NCI-H524 treated with DMSO at 0.1 percent for 48 hours (cell line): ENCODE results near the gene PIGH.
A peak's percentile ranks its signal among the peaks of the same experiment; 100 is the strongest.

Experiments
- DNase-seq: peaks from one replicate; lab custom pipeline; 2025; lab: John Stamatoyannopoulos, UW

PIGH gene

GRCh38 chr14:67574806-67575205 is 25.3 kb downstream of the PIGH start:
- DNase-seq: no peak

DNA sequence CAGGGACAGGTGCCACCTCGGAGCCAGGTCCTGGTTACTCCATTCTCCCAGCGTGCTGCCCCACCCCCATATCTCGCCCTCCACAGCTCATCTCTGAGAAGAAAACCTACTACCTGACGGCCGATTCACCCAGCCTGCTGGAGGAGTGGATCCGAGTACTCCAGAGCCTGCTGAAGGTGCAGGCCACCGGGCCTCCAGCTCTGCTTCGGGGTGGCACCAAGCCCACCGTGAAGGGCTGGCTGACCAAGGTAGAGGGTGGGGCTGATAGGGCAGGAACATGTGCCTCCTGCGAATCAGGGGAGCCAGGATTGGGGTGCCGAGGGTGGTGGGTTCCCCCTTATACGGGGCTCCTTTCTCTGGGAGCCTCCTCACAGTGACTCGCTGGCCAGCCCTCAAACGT is 25.9 kb downstream of the PIGH start:
- no peak for DNase-seq

DNA sequence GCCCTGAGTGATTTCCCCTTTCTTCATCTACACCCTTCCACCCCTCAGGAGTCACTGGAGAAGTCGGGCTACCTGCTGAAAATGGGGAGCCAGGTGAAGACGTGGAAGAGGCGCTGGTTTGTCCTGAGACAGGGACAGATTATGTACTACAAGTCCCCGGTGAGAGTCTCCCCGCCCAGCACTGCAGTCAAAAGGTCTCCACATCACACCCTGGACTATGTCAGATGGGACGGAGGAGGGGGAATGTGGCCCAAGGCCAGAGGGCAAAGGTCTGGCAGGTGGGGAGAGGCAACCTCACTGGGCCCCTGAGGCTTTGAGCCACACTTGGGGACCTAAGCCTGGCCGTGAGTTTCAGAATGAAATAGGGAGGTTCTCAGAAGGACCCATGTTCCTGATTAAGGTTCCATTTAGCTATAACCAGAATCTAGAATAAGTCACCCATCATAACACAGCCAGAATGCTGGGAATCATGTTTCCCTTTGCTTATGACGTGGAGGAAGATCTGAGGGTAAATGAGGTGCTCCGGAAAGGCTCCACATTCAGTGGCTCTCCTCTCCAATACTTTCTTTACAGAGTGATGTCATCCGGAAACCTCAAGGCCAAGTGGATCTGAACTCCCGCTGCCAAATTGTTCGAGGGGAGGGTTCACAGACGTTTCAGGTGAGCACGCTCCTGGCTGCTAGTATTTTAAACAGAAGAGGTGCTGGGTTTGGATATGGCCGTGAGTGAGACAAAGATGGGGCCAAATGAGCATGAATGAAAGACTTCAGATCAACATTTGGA is 26.6 kb downstream of the PIGH start:
- DNase-seq: no peak

DNA sequence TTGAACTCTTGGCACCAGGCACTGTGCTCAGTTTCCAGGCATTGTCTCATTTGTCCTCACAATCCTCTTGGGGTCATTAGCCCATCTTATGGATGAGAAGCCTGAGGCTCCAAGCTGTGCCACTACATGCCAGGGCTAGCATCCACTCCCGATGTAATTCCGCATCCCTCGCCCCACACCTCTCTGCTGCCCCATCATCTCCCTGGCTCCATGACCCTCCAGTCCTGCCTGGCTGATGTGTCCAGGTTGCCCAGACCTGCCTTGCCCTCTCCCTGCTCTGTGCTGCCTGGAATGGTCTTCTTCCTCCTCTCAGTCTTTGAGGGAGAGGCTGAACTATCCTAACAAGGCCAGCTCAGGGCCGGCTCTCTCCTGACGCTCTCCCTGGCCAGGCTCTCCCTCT is 27.5 kb downstream of the PIGH start:
- DNase-seq: no peak

DNA sequence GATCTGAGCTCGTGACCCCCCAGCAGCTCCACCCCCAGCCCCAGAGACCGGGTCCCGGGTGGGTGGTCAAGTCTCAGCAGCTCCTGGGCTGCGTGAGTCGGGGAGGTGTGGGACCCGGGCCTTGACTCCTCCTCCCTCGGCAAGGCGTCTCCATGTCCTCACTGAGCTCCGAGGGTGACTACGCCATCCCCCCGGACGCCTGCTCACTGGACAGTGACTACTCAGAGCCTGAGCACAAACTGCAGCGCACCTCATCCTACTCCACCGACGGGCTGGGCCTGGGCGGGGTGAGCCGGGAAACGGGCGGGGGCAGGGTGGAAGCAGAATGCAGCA is 28.1 kb downstream of the PIGH start:
- no peak for DNase-seq

- DNase-seq: no peak
Observed at GRCh38 chr14:67571275-67571990, 28.6 kb downstream of the PIGH start.

DNA sequence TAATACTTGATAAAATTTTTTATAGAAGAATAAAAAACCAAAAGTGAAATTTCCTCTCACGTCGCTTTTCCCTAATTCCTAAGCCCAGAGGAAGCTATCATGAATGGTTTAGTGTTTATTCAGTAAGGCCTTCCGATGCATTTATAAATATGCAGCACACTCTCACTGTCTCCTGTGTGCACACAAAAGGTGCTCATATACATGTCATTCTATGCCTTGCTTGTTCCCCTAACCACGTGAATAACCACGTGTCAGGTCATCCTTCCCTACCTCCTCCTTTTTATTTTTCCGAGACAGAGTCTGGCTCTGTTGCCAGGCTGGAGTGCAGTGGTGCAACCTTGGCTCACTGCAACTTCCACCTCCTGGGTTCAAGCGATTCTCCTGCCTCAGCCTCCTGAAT is 29.6 kb downstream of the PIGH start:
- no peak for DNase-seq

- peak; percentile 69 for DNase-seq
Observed at GRCh38 chr14:67569651-67570290, 30.3 kb downstream of the PIGH start.

DNA sequence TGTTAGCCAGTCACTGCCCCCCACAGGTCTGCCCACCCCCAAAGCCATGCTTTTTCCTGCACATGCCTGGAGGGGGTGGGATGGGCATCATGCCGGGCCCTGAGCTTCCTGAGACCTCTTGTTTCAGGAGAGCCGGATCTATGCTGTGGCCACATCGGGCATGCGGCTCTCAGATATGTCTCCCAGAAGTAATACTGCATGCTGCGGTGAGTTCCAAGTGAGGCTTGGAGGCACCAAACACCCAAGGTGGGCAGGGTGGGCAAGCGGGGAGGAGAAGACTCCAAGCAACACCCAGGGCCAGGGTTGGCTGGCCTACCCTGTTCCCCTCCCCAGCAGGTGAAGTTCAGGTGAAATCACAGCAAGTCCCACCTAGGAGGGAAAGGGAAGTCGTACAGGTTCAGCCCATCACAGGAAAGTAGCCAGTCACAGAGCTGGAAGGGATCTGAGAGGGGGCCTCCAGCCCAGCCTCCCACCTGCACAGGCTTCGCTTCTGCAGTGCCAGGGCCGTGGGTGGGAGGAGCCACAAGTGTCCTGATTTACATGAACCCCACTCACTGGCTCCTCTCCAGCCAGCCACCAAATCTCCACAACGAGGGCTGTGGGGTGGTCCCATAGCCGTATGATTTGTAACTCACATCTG is 30.9 kb downstream of the PIGH start:
- DNase-seq: peak; percentile 69

GRCh38 chr14:67567654-67568053 is 32.4 kb downstream of the PIGH start:
- DNase-seq: no peak

- peak; percentile 69 for DNase-seq
Observed at GRCh38 chr14:67566908-67567307, 33.2 kb downstream of the PIGH start.

DNA sequence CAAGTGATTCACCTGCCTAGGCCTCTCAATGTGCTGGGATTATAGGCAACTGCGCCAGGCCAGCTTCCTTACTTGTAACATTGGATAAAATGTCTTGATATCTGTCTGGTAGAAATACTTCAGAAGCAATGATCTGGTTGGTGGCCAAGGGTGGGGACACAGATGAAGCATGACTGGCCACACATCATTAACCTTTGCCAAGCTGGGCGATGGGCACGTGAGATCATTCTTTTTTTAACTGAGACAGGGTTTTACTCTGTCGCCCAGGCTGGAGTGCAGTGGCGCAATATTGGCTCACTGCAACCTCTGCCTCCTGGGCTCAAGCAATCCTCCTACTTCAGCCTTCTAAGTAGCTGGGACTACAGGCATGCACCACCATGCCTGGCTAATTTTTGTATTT is 35.8 kb downstream of the PIGH start:
- no peak for DNase-seq

GRCh38 chr14:67562776-67563150 is 37.3 kb downstream of the PIGH start:
- no peak for DNase-seq

GRCh38 chr14:67562025-67562775 is 37.9 kb downstream of the PIGH start:
- no peak for DNase-seq

DNA sequence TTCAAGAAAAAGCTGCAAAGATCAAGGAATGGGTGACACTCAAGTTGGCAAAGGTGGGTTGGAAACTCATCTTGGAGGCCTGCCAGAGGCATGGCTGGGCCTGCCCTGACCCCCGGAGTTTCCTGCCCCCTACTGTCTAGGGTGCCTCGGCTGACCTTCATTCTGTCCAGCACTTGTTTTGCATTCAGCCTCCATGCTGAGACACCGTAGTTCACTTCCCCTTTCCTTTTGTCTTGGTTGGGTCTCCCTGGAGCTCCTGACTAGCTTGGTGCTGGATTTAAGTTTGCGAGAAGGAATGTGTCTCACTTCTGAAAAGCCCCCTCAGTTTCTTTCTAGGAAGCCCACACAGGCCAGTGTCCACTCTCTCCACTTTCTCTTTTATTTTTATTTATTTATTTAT is 40.4 kb downstream of the PIGH start:
- DNase-seq: no peak

GRCh38 chr14:67557656-67558055 is 42.4 kb downstream of the PIGH start:
- no peak for DNase-seq

GRCh38 chr14:67557118-67557517 is 43.0 kb downstream of the PIGH start:
- no peak for DNase-seq

GRCh38 chr14:67556671-67557070 is 43.4 kb downstream of the PIGH start:
- no peak for DNase-seq

DNA sequence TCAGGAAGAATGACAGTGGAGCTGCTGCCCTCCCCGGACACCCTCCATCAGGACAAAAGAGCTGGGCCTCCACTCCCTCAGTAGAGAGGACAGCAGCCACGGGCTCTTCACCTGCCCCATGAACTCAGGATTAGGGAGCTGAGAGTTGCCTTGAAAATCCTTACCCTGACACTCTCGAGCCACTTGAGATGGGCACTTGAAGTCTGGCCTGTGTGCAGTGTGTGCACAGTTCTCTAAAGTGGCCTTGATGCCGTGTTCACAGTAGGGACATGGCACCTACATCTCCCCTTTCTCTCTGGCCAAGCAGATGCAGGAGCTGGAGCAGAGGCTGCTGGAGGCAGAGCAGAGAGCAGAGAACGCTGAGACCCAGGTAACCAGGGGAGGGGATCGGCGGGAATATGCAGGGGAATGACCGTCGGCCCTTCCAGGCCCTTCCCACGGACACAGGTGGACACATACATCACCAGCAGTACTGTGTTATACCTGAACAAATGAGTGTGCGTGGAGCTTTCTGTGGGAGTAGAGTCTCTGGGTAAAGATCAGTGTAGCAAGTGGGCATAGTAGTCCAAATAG is 44.5 kb downstream of the PIGH start:
- DNase-seq: peak; percentile 60

DNA sequence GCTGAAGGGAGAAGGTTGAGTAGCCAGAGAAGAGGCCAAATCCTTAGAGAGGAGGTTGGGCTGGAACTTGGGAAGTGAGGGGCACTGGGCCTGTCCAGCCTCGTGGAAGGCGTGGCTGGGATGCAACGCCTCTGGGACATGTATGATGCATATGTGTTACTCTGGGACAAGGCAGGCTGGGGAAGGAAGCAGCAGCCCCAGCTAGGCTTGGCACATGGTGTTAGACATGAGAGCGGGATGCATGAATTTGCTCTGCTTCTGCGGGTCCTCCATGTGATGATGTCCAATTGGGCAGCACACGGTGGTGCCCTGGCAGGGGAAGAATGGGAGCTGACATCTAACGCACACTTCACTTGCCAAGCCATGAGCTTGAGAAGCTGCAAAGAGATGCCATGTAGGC is 45.7 kb downstream of the PIGH start:
- no peak for DNase-seq

GRCh38 chr14:67553547-67553946 is 46.5 kb downstream of the PIGH start:
- no peak for DNase-seq

- peak; percentile 95 for DNase-seq
Observed at GRCh38 chr14:67551940-67552339, 48.1 kb downstream of the PIGH start.
